HEK293T (cell line): Measurements from ENCODE around the gene TBX5.

Experiments
- CTCF ChIA-PET: fragments of 350-600 bp; formaldehyde crosslinking; extraction: SDS; loops from one replicate; lab custom pipeline; 2021; ENCODE audit warnings: antibody characterized with exemption, inconsistent platforms; lab: Yijun Ruan, JAX
- POLR2A ChIA-PET: fragments of 350-600 bp; formaldehyde crosslinking; extraction: SDS; loops from one replicate; lab custom pipeline; 2020; ENCODE audit warnings: antibody characterized with exemption, inconsistent platforms; lab: Yijun Ruan, JAX
- DNase-seq: peaks from one replicate; pipeline ENCODE4 v3.0.0; 2012; ENCODE audit warnings: mixed read lengths; ENCODE audit errors: extremely low spot score
- ARNT ChIP-seq: fragments of 450-650 bp; IDR thresholded peaks from 2 replicates; pipeline ENCODE4 v1.6.1; 2017; ENCODE audit warnings: mild to moderate bottlenecking
- BHLHE40 ChIP-seq: fragments of 450-650 bp; IDR thresholded peaks from 2 replicates; pipeline ENCODE4 v1.6.1; 2016; ENCODE audit warnings: mild to moderate bottlenecking, moderate library complexity, borderline replicate concordance
- CTBP1 ChIP-seq: fragments of 450-650 bp; IDR thresholded peaks from 2 replicates; pipeline ENCODE4 v1.6.1; 2016; ENCODE audit warnings: borderline replicate concordance
- ELF4 ChIP-seq: fragments of 450-650 bp; IDR thresholded peaks from 2 replicates; pipeline ENCODE4 v1.6.1; 2017; ENCODE audit warnings: antibody characterized with exemption
- FOXA1 ChIP-seq: fragments of 450-650 bp; IDR thresholded peaks from 2 replicates; pipeline ENCODE4 v1.6.1; 2016; ENCODE audit warnings: mild to moderate bottlenecking
- FOXK2 ChIP-seq: fragments of 450-650 bp; IDR thresholded peaks from 2 replicates; pipeline ENCODE4 v1.6.1; 2016; ENCODE audit warnings: mild to moderate bottlenecking
- FOXM1 ChIP-seq: fragments of 450-650 bp; IDR thresholded peaks from 2 replicates; pipeline ENCODE4 v1.6.1; 2017; ENCODE audit warnings: mild to moderate bottlenecking, borderline replicate concordance
- HDGF ChIP-seq: fragments of 450-650 bp; IDR thresholded peaks from 2 replicates; pipeline ENCODE4 v1.6.1; 2017; ENCODE audit warnings: antibody characterized with exemption, borderline replicate concordance
- L3MBTL2 ChIP-seq: fragments of 450-650 bp; conservative IDR thresholded peaks from 2 replicates; pipeline ENCODE4 v1.6.1; 2016; ENCODE audit warnings: mild to moderate bottlenecking
- LEF1 ChIP-seq: fragments of 450-650 bp; IDR thresholded peaks from 2 replicates; pipeline ENCODE4 v1.6.1; 2017; ENCODE audit warnings: mild to moderate bottlenecking, borderline replicate concordance
- NFRKB ChIP-seq: fragments of 450-650 bp; IDR thresholded peaks from 2 replicates; pipeline ENCODE4 v1.6.1; 2016; ENCODE audit warnings: mild to moderate bottlenecking, moderate library complexity
- PKNOX1 ChIP-seq: fragments of 450-650 bp; IDR thresholded peaks from 2 replicates; pipeline ENCODE4 v1.6.1; 2016
- SP1 ChIP-seq: fragments of 450-650 bp; IDR thresholded peaks from 2 replicates; pipeline ENCODE4 v1.6.1; 2017
- SUZ12 ChIP-seq: fragments of 450-650 bp; IDR thresholded peaks from 2 replicates; pipeline ENCODE4 v1.6.1; 2016; ENCODE audit warnings: mild to moderate bottlenecking
- TARDBP ChIP-seq: fragments of 450-650 bp; IDR thresholded peaks from 2 replicates; pipeline ENCODE4 v1.6.1; 2016
- ZNF384 ChIP-seq: fragments of 450-650 bp; IDR thresholded peaks from 2 replicates; pipeline ENCODE4 v1.6.1; 2016

TBX5 gene

GRCh38 chr12:114442578-114442977 lies 36.6 kb upstream of the TBX5 start:
- TF ChIP-seq ARNT: no peak
- no peak for TF ChIP-seq ELF4
- TF ChIP-seq SP1: no peak
- no peak for TF ChIP-seq ZNF384
- no peak for TF ChIP-seq SUZ12
- no peak for TF ChIP-seq BHLHE40
- TF ChIP-seq L3MBTL2: no peak
- no peak for TF ChIP-seq TARDBP
- TF ChIP-seq FOXM1: no peak
- TF ChIP-seq PKNOX1: no peak
- no peak for TF ChIP-seq NFRKB
- TF ChIP-seq FOXA1: no peak
- no peak for TF ChIP-seq CTBP1
- no peak for TF ChIP-seq HDGF
- no peak for TF ChIP-seq LEF1
- TF ChIP-seq FOXK2: no peak
- CTCF ChIA-PET: no interaction called here
- POLR2A ChIA-PET: no interaction called here
- DNase-seq: no peak

GRCh38 chr12:114441545-114441944 lies 35.6 kb upstream of the TBX5 start:
- TF ChIP-seq LEF1 (no peak), SP1 (no peak), BHLHE40 (no peak), ZNF384 (no peak), SUZ12 (no peak), HDGF (no peak), TARDBP (no peak), ELF4 (no peak), FOXM1 (no peak), NFRKB (no peak), L3MBTL2 (no peak), CTBP1 (no peak), PKNOX1 (no peak), ARNT (no peak), FOXA1 (no peak)
- DNase-seq: no peak
- ChIA-PET POLR2A (no interaction called here), CTCF (no interaction called here)

GRCh38 chr12:114441039-114441383 lies 35.1 kb upstream of the TBX5 start:
- CTCF ChIA-PET: no interaction called here

GRCh38 chr12:114440270-114441038 lies 34.5 kb upstream of the TBX5 start:
- DNase-seq: no peak
- CTCF ChIA-PET: no interaction called here
- no peak for TF ChIP-seq SP1
- no peak for TF ChIP-seq FOXA1
- no peak for TF ChIP-seq FOXK2
- TF ChIP-seq PKNOX1: no peak
- no peak for TF ChIP-seq ARNT
- TF ChIP-seq FOXM1: no peak
- no peak for TF ChIP-seq CTBP1
- TF ChIP-seq L3MBTL2: no peak
- POLR2A ChIA-PET: no interaction called here

More at GRCh38 chr12:114441039-114441383, 35.1 kb upstream of the TBX5 start:
- POLR2A ChIA-PET: no interaction called here
- DNase-seq: no peak
- TF ChIP-seq FOXM1: no peak

- ChIA-PET CTCF (no interaction called here), POLR2A (no interaction called here)
- DNase-seq: no peak
- TF ChIP-seq HDGF: no peak
- TF ChIP-seq L3MBTL2: no peak
- no peak for TF ChIP-seq CTBP1
- no peak for TF ChIP-seq SUZ12
- TF ChIP-seq ELF4: no peak
- TF ChIP-seq FOXA1: no peak
- no peak for TF ChIP-seq PKNOX1
- TF ChIP-seq NFRKB: no peak
- no peak for TF ChIP-seq ZNF384
- no peak for TF ChIP-seq FOXM1
- no peak for TF ChIP-seq TARDBP
- no peak for TF ChIP-seq ARNT
- no peak for TF ChIP-seq LEF1
Measured at GRCh38 chr12:114439817-114440216, 33.9 kb upstream of the TBX5 start.

GRCh38 chr12:114439261-114439683 lies 33.3 kb upstream of the TBX5 start:
- POLR2A ChIA-PET: no interaction called here
- TF ChIP-seq ELF4 (no peak), ARNT (no peak), FOXK2 (no peak), PKNOX1 (no peak), FOXA1 (no peak), SUZ12 (no peak), CTBP1 (no peak), SP1 (no peak), ZNF384 (no peak), FOXM1 (no peak), LEF1 (no peak)
- no peak for DNase-seq
- CTCF ChIA-PET: no interaction called here
